Fibroblast of skin of scalp (primary cell): ENCODE results near the gene MYG1. TPM values are rescaled to one million over a fixed set of nuclear protein-coding genes. Genes with fewer than 3 reads are reported as not detected.

Source experiments
- DNase-seq: peaks from one replicate; pipeline ENCODE4 v3.0.0-alpha.2; 2013
- polyA plus RNA-seq, 2 experiments: library from polyadenylated mRNA; unstranded; fragments of 120-200 nt; gene quantifications; one replicate each; pipeline ENCODE4 v1.2.1, GENCODE V29; 2013; ENCODE audit not compliant: insufficient read length in 2 of 2

Gene MYG1
- 50.2 TPM for polyA plus RNA-seq (2013, experiment 1 of 2; ENCODE audit: insufficient read length)
- polyA plus RNA-seq (2013, experiment 2 of 2; ENCODE audit: insufficient read length): 43.8 TPM

DNA sequence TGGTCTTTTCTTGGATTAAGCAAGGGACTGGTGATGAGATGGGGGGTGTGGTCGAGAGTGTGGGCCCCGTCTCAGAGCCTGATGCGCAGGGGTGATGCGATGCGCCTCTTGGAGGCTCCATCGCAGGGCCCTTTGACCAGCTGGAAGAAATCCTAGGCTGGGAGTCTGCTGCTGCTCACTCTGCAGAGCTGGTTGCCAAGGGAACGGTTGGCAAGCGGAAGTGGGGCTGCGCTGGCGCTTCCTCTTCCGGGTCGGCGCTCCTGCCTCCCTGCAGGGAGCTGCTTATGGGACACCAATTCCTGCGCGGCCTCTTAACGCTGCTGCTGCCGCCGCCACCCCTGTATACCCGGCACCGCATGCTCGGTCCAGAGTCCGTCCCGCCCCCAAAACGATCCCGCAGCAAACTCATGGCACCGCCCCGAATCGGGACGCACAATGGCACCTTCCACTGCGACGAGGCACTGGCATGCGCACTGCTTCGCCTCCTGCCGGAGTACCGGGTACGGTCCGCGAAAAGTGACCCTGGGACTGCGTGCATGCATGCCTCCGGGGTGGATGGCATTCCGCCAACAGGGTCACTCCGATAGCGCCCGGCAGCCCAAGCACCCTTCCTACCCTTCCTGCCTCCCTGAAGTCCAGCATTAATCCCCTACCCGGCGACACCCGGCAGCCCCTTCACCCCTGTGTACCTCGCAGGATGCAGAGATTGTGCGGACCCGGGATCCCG lies at the start of gene MYG1:
MYG1 (plus strand) TSS at position 242 of the 727 bp plus-strand sequence; CDS start at position 285, 43 bp downstream.
- DNase-seq: peak; percentile 88

- DNase-seq: peak; percentile 75
Measured at GRCh38 chr12:53251477-53252348, 47.8 kb upstream of the MYG1 start.

- DNase-seq: peak; percentile 14
Measured at GRCh38 chr12:53252349-53252916, 47.1 kb upstream of the MYG1 start.

DNA sequence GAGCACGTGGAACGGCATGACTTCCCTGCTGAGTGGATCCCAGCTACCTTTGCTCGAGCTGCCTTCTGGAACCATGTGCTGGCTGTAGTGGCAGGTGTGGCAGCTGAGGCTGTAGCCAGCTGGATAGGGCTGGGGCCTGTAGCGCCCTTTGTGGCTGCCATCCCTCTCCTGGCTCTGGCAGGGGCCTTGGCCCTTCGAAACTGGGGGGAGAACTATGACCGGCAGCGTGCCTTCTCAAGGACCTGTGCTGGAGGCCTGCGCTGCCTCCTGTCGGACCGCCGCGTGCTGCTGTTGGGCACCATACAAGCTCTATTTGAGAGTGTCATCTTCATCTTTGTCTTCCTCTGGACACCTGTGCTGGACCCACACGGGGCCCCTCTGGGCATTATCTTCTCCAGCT lies 46.2 kb upstream of the MYG1 start:
- no peak for DNase-seq

GRCh38 chr12:53254816-53255545 lies 44.5 kb upstream of the MYG1 start:
- DNase-seq: no peak

DNA sequence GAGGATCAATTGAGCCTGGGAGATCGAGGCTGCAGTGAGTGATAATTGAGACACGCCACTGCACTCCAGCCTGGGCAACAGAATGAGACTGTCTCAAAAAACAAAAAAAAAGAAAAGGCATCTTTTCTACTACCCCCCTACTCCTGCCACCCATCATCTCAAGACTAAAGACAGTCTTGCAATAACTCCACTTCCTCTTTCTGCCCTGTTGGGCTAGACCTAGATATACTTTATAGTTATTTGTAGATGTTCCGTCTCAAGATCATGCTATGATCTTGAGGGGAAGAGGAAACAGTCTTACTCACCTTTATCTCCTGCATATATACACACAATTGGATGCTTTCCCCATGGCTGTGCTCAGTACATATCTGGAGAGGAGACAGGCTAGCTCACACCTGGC lies 43.5 kb upstream of the MYG1 start:
- DNase-seq: no peak

DNA sequence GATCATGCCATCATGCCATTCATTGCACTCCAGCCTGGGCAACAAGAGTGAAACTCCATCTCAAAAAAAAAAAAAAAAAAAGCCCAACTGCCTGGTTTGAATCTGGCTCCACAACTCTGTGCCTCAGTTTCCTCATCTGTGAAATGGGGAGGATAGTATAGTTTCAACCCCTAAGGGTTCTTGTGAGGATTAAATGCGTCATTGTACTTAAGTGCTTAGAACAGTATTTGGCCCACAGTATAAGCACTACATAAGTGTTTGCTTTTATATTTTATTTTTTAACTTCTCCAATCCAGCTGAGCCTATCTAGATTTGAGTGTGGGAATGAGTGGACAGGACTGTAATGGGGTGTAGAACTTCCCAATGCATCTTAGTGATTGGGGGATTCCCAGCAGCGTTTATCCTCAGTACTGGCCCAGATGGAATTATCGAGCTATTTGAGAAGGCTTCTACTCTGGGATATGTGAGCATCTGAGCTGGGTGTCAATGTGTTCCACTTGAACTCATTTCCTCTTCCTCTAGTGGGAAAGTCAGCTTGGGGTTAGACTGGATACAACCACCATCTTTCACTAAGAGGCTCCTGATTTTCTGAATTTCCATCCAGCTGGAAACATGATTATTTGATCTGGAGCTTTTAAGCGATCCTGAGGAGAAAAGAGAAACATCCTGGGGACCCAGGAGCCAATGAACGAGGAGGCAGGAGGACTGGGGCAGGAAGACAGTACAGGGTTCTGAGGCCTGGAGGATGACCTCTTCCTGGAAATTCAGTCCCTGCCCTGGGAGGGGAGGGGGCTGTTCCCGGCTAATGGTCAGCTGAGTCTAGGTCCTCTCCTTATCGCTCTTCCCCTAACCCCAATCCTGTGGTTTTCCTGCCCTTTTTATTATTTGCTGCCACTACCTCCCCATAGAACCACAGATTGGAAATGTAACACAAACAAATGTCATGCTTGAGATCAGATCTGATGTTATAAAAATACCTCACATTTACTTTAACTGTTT lies 40.7 kb upstream of the MYG1 start:
- DNase-seq: no peak

DNA sequence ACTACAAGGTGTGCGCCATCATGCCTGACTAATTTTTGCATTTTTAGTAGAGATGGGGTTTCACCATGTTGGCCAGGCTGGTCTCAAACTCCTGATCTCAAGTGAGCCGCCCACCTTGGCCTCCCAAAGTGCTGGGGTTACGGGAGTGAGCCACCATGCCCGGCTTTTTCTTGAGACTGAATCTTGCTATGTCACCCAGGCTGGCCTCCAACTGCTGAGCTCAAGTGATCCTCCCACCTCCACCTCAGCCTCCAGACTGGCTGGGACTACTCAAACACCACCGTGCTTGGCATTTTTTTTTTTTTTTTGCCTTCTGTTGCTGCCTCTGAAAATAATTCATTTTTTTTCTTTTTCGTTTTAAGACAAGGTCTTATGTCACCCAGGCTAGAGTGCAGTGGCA lies 39.6 kb upstream of the MYG1 start:
- no peak for DNase-seq

GRCh38 chr12:53265783-53266182 lies 33.7 kb upstream of the MYG1 start:
- no peak for DNase-seq

DNA sequence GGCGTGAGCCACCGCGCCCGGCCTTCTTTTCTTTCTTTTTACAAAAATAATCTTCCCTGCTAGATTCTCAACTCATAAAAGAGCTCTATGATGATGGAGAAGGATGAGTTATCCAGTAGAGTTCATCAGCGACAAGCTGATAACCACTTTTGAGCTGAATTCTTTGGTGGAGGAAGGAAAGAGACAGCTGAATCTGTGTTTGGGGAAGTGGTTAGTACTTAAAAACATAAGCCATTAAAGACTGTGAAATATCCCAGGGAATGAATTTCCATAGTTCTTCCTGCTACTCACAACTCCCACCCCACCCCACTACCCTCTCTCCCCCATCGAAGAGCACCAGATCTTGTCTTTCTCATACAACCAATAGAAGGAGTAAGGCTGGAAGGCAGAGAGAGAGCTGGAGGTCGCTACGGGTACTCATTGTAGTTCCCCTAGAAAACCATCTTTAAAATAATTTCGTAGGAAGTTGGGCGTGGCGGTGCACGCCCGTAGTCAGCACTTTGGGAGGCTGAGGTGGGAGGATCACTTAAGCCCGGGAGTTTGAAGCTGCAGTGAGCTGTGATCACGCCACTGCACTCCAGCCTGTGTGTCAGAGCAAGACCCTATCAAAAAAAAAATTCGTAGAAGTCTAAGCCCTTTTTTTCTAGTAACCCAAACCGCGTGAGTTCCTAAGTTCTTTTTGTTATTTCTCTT lies 32.0 kb upstream of the MYG1 start:
- no peak for DNase-seq

DNA sequence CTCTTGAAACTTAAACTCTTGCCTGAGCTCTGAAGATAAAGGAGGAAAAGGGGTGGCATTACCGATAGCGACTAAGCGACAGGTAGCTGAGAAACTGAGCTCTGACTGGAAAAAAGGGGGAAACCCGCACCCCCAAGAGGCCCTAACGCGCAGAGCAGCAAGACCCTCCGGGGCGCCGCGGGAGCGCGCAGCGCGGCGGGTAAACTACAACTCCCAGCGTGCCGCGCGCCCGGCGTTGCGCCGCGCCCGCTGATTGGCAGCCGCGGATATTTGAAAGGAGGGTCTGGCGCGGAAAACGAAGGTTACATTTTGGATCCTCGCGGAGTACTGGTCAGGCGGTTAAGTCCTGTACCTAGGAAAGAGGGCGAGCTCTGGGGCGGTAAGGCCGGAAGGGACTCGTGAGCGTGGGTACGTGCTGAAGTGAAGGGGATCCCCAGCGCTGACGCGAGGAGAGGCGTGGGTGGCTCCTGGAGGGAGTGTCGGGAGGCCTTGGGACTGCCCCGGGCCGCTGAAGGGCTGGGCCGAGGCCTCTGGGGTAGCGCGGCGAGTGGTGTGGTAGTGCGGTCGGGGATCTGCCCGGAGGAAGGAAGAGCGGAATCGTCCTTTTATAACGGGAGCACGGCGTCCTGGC lies 31.4 kb upstream of the MYG1 start, which contains the start of gene ESPL1:
ESPL1 (plus strand) TSS at position 301 of the 631 bp plus-strand sequence. CDS start 468 bp downstream, outside the sequence.
- DNase-seq: peak; percentile 74

GRCh38 chr12:53268630-53269562 lies 30.6 kb upstream of the MYG1 start:
- DNase-seq: no peak

- no peak for DNase-seq
Measured at GRCh38 chr12:53274445-53274844, 25.1 kb upstream of the MYG1 start.

- no peak for DNase-seq
Measured at GRCh38 chr12:53276511-53276910, 23.0 kb upstream of the MYG1 start.

- no peak for DNase-seq
Measured at GRCh38 chr12:53277981-53278380, 21.5 kb upstream of the MYG1 start.

- DNase-seq: no peak
Measured at GRCh38 chr12:53279283-53279869, 20.1 kb upstream of the MYG1 start.

- no peak for DNase-seq
Measured at GRCh38 chr12:53279888-53280498, 19.5 kb upstream of the MYG1 start.

DNA sequence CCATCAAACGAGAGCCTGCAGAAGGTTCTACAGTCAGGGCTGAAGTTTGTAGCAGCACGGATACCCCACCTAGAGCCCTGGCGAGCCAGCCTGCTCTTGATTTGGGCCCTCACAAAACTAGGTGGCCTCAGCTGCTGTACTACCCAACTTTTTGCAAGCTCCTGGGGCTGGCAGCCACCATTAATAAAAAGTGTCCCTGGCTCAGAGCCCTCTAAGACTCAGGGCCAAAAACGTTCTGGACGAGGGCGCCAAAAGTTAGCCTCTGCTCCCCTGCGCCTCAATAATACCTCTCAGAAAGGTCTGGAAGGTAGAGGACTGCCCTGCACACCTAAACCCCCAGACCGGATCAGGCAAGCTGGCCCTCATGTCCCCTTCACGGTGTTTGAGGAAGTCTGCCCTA lies 13.0 kb upstream of the MYG1 start:
- DNase-seq: no peak
